HCEC 1CT (cell line): ENCODE data around the gene ZXDC.
A peak's percentile ranks its signal among the peaks of the same experiment; 100 is the strongest.

ENCODE experiments used
- DNase-seq: peaks from one replicate; pipeline ENCODE4 v3.0.0-alpha.2; 2017

ZXDC gene, protein sequence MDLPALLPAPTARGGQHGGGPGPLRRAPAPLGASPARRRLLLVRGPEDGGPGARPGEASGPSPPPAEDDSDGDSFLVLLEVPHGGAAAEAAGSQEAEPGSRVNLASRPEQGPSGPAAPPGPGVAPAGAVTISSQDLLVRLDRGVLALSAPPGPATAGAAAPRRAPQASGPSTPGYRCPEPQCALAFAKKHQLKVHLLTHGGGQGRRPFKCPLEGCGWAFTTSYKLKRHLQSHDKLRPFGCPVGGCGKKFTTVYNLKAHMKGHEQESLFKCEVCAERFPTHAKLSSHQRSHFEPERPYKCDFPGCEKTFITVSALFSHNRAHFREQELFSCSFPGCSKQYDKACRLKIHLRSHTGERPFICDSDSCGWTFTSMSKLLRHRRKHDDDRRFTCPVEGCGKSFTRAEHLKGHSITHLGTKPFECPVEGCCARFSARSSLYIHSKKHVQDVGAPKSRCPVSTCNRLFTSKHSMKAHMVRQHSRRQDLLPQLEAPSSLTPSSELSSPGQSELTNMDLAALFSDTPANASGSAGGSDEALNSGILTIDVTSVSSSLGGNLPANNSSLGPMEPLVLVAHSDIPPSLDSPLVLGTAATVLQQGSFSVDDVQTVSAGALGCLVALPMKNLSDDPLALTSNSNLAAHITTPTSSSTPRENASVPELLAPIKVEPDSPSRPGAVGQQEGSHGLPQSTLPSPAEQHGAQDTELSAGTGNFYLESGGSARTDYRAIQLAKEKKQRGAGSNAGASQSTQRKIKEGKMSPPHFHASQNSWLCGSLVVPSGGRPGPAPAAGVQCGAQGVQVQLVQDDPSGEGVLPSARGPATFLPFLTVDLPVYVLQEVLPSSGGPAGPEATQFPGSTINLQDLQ

DNA sequence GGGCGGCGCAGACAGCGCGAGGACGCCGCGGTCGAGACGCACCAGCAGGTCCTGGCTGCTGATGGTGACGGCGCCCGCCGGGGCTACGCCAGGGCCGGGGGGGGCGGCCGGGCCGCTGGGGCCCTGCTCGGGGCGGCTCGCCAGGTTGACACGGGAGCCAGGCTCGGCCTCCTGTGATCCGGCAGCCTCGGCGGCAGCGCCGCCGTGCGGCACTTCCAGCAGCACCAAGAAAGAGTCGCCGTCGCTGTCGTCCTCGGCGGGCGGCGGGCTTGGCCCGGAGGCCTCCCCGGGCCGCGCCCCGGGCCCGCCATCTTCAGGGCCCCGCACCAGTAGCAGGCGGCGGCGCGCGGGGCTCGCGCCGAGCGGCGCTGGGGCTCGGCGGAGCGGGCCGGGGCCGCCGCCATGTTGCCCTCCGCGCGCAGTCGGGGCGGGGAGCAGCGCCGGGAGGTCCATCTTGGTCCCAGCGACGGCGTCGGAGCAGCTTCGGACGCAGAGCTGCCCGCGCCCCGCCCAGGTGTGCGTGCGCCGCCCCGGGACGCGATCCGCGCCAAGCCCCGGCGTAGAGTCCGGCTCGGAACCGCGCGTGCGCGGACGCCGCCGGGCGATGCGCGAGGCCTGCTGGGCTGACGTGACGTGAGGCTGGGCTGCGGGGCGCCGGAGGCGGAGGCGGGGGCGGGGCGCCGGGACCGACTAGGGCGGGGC lies at the start of gene ZXDC:
Gene ZXDC, minus strand, starts transcription at position 479 of the 702 bp plus-strand sequence. Its CDS starts 26 bp downstream, at position 453.
- peak; percentile 93 for DNase-seq

DNA sequence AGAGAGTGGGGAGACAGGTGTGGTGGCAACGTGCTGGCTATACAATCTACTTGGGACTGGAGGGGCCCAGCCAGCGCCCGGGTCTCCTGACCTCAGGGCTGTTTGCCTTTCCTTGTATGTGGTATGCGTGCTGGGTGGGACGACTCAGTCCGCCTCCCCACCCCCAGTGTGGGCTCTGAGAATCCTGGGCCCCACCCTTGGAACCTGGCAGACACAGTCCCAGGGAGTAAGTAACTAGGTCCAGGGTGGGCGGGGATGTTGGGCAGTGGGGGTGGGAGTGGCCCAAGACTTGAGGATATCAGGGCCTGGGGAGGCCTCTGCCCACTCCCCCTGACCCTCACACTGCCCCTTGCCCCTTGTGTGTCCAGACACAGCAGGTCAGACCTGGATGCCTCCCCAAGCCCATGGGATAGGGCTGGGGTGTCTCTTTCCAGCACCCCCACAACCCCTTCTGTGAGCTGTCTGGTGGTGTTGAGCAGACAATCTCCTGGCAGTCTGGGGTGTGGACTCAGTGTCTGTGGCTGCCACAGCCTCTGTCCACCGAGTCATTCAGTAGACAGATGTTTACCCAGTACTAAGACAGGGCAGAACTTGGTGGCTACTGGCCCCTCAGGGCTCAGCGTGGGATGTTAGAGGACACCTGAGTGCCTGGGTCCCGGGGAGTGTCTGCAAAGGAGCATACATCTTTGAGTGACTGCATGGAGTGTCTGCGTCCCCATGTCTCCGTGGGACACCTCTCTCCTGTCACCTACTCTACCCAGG lies 49.6 kb upstream of the ZXDC start:
- DNase-seq: no peak

DNA sequence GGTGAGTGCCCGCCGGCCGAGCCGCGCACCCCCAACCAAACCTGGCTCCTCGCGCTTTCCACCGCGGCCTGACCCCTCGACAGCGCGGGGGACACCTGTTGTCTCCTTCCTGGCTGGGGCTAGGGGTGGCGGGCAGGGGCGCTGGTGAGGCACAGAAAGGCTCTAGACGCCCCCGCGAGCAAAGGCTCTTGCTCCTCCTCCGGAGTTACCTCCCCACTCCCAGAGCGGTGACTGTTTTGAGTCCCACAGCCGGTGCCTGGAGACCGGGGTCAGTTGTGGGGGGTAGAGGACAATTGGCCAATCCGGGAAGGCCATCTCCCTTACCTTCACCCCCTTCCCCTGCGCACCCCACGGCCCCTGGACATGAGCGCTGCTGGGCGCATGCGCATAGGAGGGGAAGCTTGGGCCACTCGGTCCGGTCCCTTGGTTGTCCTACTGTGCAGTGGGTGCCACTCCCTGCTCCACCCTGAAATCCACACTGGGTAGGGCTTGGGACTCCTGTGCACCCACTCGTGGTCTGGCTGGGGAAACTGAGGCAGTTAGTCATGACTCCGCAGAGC lies 48.8 kb upstream of the ZXDC start:
- DNase-seq: no peak

DNA sequence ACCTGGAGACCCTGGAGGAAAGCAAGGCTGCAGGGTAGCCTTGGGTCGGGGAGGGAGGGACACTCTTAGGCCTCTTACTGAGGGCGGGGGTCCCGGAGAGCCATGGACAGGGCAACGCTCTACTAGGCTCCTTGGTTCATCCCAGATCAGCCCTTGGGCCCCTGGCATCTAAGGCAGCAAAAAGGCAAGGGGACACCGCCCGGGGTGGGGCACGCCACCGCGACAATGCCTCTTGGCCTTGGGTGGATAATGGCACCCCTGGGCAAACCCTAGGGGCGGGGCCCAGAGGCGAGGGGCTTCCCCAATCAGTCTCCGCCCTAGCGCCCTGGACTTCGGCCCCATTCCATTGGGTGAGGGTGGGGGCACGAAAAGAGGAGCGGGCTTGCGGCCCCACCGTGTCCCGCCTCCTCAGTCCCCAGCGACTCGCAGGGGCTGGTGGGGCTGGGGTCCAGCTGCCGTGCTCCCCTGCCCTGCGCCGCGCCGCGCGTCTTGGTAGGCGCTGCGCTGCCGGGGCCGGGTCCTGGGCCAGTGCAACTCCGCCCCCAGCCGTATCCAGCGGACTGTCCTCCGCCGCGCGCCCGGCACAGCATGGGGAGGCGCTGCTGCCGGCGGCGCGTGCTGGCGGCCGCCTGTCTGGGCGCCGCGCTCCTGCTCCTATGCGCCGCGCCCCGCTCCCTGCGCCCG lies 48.2 kb upstream of the ZXDC start, which contains the start of gene CHST13:
Gene CHST13, plus strand, starts transcription at position 411 of the 684 bp plus-strand sequence. Its CDS starts 178 bp downstream, at position 589.
- no peak for DNase-seq

DNA sequence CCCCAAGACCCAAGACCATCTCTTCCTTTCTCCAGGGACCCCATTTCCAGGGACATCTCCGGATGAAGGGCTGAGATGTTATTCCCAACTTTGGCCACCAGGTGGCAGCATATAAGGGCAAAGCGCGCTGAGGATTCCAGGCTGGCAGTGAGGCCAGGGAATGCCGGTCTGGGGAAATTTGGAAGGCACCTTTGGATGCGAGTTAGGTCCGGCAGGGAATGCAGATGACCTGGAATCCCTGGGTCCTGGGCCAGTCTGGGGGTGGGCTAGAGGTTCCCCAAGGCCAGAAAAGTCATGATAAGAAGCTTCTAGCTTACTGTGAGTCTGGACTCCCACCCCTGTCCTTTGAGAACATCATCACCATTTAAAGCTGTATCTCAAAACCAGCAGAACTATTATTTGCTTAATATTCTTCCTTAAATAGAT lies 46.7 kb upstream of the ZXDC start:
- DNase-seq: peak; percentile 12

DNA sequence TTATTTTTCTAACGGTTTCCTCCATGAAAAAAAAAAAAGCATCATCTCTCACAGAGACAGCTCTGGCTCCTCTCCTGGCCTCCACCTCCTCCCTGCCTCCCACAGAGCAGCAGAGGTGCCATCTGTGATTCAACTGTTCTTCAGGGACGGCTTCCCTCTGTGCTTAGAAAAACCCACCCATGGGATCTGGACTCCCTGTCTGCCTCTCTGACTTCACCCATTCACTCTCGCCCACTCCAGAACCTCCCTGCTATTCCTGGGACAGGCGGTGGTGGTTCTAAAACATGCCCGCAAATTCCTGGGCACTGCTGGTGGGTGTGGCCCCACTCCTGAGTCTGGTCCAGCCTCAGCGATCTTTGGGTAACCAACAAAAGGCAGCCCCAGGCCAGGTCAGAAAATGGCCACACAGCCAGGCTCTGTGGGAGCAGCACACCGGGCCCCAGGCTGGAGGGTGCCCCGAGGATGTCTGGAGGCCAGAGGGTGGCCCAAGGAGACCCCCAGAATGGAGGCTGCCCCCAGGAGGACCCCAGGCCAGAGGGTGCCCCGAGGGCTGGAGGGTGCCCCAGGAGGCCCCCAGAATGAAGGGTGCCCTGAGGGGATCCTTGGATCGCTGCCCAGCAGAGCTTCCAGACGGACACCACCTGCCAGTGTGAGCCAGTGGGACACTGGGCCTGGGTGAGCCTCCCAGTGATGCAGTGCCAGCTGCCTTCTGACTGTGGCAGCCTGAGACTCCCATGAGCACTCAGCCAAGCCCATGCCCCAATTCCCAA lies 45.6 kb upstream of the ZXDC start:
- no peak for DNase-seq

DNA sequence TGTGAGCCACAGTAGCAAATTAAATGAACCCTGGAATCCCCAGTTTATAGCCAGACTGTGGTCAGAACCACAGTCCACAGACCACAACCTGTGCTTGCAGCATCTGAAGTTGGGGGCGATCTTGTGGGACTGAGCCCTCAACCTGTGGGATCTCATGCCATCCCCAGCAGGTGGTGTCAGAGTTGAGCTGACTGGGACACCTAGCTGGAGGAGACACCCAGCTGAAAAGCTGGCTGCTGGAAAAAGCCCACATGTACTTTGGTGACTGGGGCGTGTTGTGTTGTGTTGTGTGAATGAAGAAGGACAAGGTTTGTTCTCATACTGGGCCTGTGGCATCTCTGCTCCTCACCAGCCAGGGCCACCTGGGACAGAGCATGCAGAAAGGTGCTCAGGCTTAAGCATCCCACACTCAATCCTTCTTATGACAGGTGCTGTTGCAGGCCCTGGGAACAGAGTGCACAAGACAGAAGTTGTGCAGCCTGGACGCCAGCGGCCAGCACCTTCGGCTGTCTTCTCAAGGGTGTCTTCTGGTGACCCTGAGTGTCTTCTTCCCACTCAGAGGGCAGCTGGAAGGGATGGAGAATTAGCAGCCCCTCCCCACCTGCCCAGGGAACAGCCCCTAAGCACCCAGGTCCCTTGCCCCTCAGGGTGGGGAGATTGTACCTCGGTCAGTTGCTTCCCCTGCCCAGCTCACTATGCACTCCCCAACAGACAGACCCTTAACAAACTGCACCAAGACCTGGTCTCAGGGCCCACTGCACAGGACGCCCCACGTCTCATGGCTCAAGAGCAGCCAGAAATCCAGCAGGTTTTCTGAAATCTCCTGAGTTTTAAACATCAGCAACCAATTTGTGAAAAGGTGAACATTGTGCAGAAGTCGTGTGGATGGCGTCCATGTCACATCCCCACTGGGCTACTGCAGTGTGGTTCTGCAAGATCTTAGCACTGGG lies 44.1 kb upstream of the ZXDC start:
- no peak for DNase-seq

DNA sequence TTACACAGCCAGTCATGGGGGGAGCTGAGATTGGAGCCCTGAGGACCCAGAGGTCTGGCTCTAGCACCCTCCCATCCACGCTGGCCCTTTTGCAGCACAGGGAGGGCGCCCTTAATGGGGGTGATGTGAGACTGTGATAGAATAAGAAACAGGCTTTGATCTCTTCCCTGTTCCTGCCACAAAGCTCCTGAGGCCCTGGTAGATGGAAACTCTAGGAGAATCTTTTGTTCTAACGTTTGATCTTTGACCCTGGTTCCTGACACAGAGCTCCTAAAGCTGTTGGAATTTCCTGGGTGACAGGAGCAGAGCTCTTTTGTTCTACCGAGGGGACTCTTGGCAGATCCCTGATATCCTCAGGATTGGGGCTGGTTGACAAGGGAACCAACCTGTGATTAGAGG lies 43.1 kb upstream of the ZXDC start:
- no peak for DNase-seq

DNA sequence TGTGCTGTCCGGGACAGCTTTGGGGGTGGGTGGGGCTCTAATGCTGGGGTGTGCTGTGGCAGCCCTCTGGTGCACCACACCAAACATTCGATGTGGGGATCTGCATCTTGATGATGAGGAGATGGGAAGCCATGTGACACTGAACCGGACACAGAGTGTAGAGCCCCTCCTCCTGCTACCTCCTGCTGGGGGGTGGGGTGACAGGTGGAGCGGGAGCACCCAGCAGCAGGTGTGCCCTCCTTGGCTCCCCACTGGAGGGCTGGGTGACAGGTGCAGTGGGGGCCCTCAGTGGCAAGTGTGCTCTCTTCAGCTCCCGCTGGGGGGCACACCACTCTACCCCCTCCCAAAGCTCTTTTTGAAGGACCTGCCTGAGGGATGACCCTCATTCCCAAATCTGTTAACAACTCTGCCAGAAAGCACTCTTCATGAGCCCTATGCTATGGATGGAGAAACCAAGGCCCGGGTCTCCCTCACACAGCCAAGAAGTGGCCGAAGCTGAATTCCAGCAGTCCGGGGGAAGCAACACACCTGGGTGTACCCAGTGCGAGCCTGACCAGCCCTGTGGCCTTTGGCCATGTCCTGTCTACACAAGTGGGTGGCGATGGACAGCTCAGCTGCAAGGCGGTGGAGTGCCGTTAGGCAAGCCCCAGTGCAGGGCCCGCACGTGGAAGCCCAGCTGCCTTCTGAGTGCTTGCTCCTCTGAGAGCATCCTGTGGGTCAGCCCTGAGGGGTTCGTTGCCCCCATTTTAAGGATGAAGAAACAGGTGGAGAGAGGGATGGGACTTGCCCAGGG lies 42.5 kb upstream of the ZXDC start:
- DNase-seq: no peak

DNA sequence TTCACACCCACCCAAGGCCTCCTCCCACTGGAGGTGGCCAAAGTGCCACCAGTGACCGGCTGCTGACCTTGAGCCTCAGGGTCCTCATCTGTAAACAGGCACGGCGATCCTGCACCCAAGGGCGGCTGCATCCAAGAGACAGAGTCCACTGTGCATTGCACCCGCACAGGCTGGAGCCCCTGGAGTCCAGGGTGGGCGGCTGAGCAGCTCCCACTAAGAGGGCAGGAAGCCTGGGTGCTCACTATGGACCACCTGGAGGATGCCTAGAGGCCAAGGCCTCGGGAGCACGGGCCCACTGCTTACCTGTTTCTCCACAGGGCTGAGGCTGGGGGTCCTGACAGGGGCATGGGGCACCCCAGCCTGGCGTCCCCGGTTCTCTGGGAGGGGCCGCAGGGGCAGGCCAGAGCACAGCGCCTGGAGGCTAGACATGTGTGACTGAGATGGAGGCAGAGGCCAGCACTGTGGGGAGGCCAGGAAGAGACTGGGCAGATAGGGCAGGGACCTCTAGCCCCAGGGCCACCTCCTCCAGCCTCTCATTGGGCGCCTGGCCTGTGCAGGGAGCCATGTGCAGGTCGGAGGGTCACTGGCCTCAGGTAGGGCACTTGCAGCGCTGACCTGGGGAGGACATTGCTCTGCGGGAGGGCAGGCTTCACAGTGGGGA lies 41.7 kb upstream of the ZXDC start, which contains the start of gene UROC1:
Gene UROC1, minus strand, starts transcription at position 483 of the 661 bp plus-strand sequence. Its CDS starts 54 bp downstream, at position 429.
- DNase-seq: no peak

DNA sequence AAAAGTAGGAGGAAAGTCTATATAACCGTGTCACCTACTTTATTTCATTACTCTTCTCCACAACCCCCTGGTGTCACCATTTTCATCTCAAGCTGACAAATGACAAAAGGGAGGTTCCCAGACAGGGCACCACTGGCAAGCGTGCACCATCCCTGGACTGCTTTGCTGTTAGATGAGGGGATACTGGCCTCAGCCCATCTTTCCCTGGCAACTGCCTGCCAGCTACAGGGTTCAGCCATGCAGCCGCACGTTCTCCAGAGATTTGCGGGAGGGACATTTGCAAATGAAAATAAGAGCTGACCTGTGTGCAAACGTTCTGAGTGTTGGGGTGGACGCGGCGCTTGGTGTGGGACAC lies 41.2 kb upstream of the ZXDC start:
- DNase-seq: no peak

DNA sequence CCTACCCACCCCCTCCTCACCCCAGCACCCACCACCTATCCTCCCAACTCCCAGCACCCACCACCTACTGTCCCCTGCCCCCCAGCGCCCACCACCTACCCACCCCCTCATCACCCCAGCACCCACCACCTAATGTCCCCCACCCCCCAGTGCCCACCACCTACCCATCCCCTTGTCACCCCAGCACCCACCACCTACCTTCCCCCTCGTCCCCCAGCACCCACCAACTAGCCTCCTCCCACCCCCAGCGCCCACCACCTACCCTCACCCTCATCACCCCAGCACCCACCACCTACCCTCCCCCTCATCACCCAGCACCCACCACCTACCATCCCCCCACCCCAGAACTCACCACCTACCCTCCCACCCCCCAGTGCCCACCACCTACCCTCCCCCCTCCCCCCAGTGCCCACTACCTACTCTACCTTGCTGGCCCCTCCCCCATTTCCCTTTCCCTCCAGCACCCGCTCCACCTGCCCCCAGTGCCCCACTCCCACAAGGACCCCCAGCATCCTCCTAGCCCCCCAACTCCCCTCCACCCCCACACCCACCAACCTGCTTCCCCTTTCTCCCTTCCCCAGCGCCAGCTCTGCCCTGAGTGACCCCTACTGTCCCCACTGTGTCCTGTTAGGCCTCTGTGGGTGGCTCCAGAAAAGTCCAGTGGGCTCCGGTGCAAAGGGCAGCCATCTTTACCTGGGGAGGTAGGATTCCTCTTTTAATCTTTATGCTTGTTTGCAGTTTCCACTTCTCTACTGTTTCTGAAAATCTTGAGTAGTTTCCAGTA lies 40.7 kb upstream of the ZXDC start:
- DNase-seq: no peak

DNA sequence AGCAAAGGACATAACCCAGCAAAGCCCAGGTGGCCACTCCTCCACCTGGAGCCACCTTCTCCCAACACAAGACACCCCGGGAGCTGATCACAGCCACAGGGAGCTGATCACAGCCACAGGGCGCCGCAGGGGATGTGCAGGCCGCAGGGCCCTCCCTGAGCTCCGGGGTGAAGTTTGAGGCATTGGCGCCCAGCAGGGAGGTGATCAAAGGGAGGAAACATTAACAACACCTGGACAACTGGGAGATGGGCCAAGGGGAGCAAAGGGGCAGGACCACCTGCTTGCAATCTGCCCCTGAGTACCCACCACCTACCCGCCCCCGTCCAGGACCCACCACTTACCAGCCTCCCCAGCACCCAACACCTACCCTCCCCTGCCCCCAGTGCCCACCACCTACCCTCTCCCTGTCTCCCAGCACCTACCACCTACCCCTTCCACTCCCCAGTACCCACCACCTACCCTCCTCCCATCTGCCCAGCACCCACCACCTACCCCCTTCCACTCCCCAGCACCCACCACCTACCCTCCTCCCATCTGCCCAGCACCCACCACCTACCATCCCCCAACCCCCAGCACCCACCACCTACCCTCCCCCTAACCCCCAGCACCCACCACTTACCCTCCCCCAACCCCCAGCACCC lies 39.5 kb upstream of the ZXDC start:
- DNase-seq: no peak

DNA sequence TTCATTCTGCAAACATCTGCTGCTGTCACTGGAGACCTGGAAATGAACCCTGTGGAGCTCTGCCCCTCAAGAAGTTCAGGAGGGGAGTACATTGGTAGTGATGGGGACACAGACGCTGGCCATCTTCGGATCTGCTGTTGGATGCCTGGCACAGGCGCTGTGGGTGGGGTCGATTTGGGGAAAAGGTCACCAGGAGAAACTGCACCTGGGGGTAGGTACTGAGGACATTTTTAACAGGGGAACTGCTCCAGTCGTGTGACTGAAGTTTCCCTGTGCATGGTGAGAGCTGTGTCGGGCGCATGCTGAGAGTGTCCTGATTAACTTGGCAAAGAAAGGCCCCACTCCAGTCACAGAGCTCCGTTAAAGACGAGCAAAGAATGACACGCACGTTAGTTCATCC lies 38.5 kb upstream of the ZXDC start:
- no peak for DNase-seq

DNA sequence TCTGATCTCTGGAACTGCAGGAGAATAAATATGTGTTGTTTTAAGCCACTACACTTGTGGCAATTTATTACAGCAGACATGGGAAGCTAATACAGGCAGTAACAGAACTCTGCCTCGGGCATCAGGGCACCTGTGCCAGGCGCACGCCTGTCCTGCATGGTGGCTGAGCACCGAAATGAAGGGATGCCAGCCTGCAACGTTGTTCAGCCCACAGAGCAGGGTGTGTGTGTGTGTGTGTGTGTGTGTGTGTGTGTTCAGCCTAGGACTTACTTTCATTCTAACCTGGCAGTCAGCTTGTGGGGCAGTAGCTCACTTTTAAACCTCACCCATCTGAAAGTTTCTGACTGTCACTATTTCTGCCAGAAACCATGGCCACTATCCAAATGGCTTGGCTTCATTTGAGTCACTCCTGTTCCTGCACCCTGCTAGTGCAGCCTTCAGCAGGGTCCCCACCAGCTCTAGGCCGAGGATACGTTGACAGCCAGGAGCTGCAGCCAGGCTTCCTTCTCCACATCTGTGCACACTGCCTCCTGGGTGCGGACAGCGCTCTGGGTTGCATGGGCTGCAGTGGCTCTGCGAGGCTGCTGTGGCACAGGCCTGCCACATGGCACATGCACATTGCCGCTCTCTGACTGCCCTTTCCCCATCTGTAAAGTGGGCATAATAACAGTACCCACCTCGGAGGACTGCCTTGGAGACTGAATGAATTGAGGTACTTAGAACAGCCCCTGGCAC lies 37.4 kb upstream of the ZXDC start:
- DNase-seq: no peak

DNA sequence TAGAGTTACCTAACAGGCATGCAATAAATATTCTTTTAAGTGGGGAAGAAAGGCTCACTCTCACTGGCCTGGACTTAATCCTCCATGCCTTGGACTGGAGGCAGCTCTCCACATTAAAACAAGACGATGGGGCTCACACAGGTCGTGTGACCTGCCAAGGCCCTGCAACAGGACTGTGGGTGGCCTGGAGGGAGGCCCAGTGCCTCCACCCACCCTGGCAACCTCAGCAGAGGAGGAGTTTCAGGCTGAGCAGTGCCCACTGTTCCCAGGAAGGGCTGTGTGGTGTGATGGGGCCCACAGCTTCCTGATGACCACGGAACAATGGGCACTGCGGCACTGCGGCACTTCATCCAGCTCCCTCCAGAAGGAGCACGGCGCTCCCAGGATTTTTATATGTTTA lies 36.3 kb upstream of the ZXDC start:
- no peak for DNase-seq
